Common myeloid progenitor, CD34-positive (primary cell): Measurements from ENCODE around the gene UNKL.

ENCODE experiments used
- CTCF ChIA-PET: fragments of 350-600 bp; sonication (Branson Sonifier 250); formaldehyde crosslinking; loops from one replicate; lab custom pipeline; 2021; ENCODE audit warnings: antibody characterized with exemption; lab: Charles Lee
- POLR2A ChIA-PET: fragments of 350-600 bp; sonication (Branson Sonifier 250); formaldehyde crosslinking; loops from one replicate; lab custom pipeline; 2021; ENCODE audit warnings: antibody characterized with exemption; lab: Charles Lee
- DNase-seq, 3 donors: peaks; one replicate each; pipeline versions ENCODE4 v3.0.0 to v3.0.0-alpha.2; 2013
- H3K27ac ChIP-seq, 2 experiments: 1 replicate in 1 of 2; 2 replicates in 1 of 2; pipeline ENCODE4 v1.7.0; 2013; ENCODE audit warnings: inconsistent platforms in 2 of 2, low read length in 2 of 2, mild to moderate bottlenecking in 2 of 2, low read depth in 1 of 2, moderate library complexity in 1 of 2; ENCODE audit not compliant: severe bottlenecking in 2 of 2, insufficient read depth in 1 of 2, poor library complexity in 1 of 2
- H3K27me3 ChIP-seq, 5 experiments: replicated peaks in 2 of 5; 1 replicate in 3 of 5; 2 replicates in 2 of 5; pipeline versions ENCODE4 v1.6.1 to v1.7.0; 2013; ENCODE audit warnings: low read length in 4 of 5, mild to moderate bottlenecking in 2 of 5, moderate library complexity in 2 of 5, inconsistent platforms in 1 of 5; ENCODE audit not compliant: insufficient read depth in 5 of 5, control insufficient read depth in 4 of 5
- H3K36me3 ChIP-seq, 4 experiments: 1 replicate in 2 of 4; 2 replicates in 2 of 4; pipeline versions ENCODE4 v1.6.1 to v1.7.0; 2013; ENCODE audit warnings: low read length in 3 of 4, control low read depth in 1 of 4, mild to moderate bottlenecking in 1 of 4; ENCODE audit not compliant: control insufficient read depth in 4 of 4, insufficient read depth in 4 of 4
- H3K4me1 ChIP-seq, 4 experiments: 1 replicate in 3 of 4; 2 replicates in 1 of 4; pipeline versions ENCODE4 v1.6.1 to v1.7.1; 2013; ENCODE audit warnings: low read length in 3 of 4, mild to moderate bottlenecking in 3 of 4, control low read depth in 1 of 4, inconsistent platforms in 1 of 4, moderate library complexity in 1 of 4; ENCODE audit not compliant: control insufficient read depth in 4 of 4, insufficient read depth in 4 of 4; ENCODE audit errors: control extremely low read depth in 1 of 4
- H3K4me3 ChIP-seq, 7 experiments: 1 replicate in 4 of 7; 2 replicates in 3 of 7; pipeline versions ENCODE4 v1.5.1 to v1.7.0; 2013; ENCODE audit warnings: mild to moderate bottlenecking in 7 of 7, low read length in 6 of 7, moderate library complexity in 6 of 7, inconsistent platforms in 2 of 7, low read depth in 2 of 7, control low read depth in 1 of 7; ENCODE audit not compliant: insufficient read depth in 4 of 7, control insufficient read depth in 1 of 7; ENCODE audit errors: extremely low read depth in 1 of 7
- H3K9me3 ChIP-seq, 5 experiments: 1 replicate in 4 of 5; 2 replicates in 1 of 5; pipeline versions ENCODE4 v1.6.1 to v1.7.1; 2013; ENCODE audit warnings: low read length in 4 of 5, mild to moderate bottlenecking in 2 of 5, inconsistent platforms in 1 of 5, low read depth in 1 of 5, moderate library complexity in 1 of 5; ENCODE audit not compliant: control insufficient read depth in 4 of 5, insufficient read depth in 2 of 5; ENCODE audit errors: control extremely low read depth in 1 of 5
- WGBS: methylation state at CpG from one replicate; pipeline ENCODE4 v1.1.5; 2013; ENCODE audit not compliant: insufficient coverage; 5-methylcytosine and 5-hydroxymethylcytosine counted together

The UNKL gene

GRCh38 chr16:1367486-1368174 lies 46.9 kb downstream of the UNKL start:
- Histone ChIP-seq H3K36me3 (peaks cover 2 to 69% (median 40%) of the 10 kb centered on the region in 4 experiments), H3K9me3 (no peaks in the 10 kb centered on the region), H3K27ac (no peak overlapping the region), H3K4me3 (no peak overlapping the region), H3K4me1 (no peaks in the 10 kb centered on the region), H3K27me3 (no peaks in the 10 kb centered on the region)
- CTCF ChIA-PET = interaction anchor here (1.2 kb wide), 1 partner anchor 230 kb away, joined by 3 read pairs; no protein-coding TSS in a partner anchor
- 100% methylated on average over 16 of the region's 27 CpGs for WGBS
- DNase-seq = no peak
- POLR2A ChIA-PET = interaction anchor here (1.6 kb wide), 1 partner anchor 12 kb away, joined by 3 read pairs; no protein-coding TSS in a partner anchor

- Histone ChIP-seq H3K4me3 (no peak overlapping the region), H3K27ac (no peak overlapping the region), H3K27me3 (no peaks in the 10 kb centered on the region), H3K9me3 (no peaks in the 10 kb centered on the region), H3K4me1 (no peaks in the 10 kb centered on the region), H3K36me3 (peaks cover 2 to 72% (median 47%) of the 10 kb centered on the region in 4 experiments)
- WGBS = 97% methylated on average over 23 of the region's 24 CpGs
- DNase-seq = no peak
- ChIA-PET POLR2A (interaction anchor here (1.1 to 1.6 kb wide), 2 partner anchors 11 to 13 kb away, joined by 3 read pairs; no protein-coding TSS in a partner anchor), CTCF (interaction anchor here (1.2 kb wide), 1 partner anchor 230 kb away, joined by 3 read pairs; no protein-coding TSS in a partner anchor)
Measured at GRCh38 chr16:1366712-1367299, 47.7 kb downstream of the UNKL start.

- ChIA-PET POLR2A (interaction anchor here (1.1 kb wide), 1 partner anchor 12 kb away, joined by 3 read pairs; no protein-coding TSS in a partner anchor), CTCF (interaction anchor here (1.5 to 1.6 kb wide), 3 partner anchors 10 to 20 kb away, joined by 3 to 5 read pairs (median 4); no protein-coding TSS in a partner anchor)
- no peaks in the 10 kb centered on the region for H3K4me1 ChIP-seq
- no peaks in the 10 kb centered on the region for H3K27me3 ChIP-seq
- no peaks in the 10 kb centered on the region for H3K9me3 ChIP-seq
- no peak overlapping the region for H3K27ac ChIP-seq
- 97% methylated on average over 29 of the region's 29 CpGs for WGBS
- peaks cover 2 to 71% (median 48%) of the 10 kb centered on the region in 4 experiments for H3K36me3 ChIP-seq
- DNase-seq = no peak
- H3K4me3 ChIP-seq = no peak overlapping the region
Measured at GRCh38 chr16:1366060-1366711, 48.3 kb downstream of the UNKL start.

- H3K27ac ChIP-seq = no peak overlapping the region
- WGBS = 96% methylated on average over 19 of the region's 22 CpGs
- CTCF ChIA-PET = interaction anchor here (0.7 to 3.1 kb wide), 12 partner anchors 11 to 181 kb away, joined by 3 to 26 read pairs (median 5); partner anchors contain the start of genes PERCC1 and UNKL
- peaks cover 2 to 74% (median 50%) of the 10 kb centered on the region in 4 experiments for H3K36me3 ChIP-seq
- no peak overlapping the region for H3K4me3 ChIP-seq
- H3K27me3 ChIP-seq = no peaks in the 10 kb centered on the region
- no peaks in the 10 kb centered on the region for H3K4me1 ChIP-seq
- H3K9me3 ChIP-seq = no peaks in the 10 kb centered on the region
- DNase-seq = no peak
- POLR2A ChIA-PET = interaction anchor here (0.6 to 1.6 kb wide), 2 partner anchors 15 to 41 kb away, joined by 3 to 6 read pairs; no protein-coding TSS in a partner anchor
Measured at GRCh38 chr16:1364510-1364909, 50.0 kb downstream of the UNKL start.

- peak; percentile 51 to 75 (median 73) for DNase-seq
- H3K4me3 ChIP-seq = no peak overlapping the region
- POLR2A ChIA-PET = interaction anchor here (1.6 kb wide), 1 partner anchor 16 kb away, joined by 6 read pairs; no protein-coding TSS in a partner anchor
- CTCF ChIA-PET = interaction anchor here (0.8 to 3.1 kb wide), 17 partner anchors 10 to 182 kb away, joined by 3 to 26 read pairs (median 4); partner anchors contain the start of gene UNKL
- H3K9me3 ChIP-seq = no peaks in the 10 kb centered on the region
- no peaks in the 10 kb centered on the region for H3K27me3 ChIP-seq
- H3K36me3 ChIP-seq = peaks cover 2 to 78% (median 53%) of the 10 kb centered on the region in 4 experiments
- 25% methylated on average over 11 of the region's 18 CpGs for WGBS
- no peaks in the 10 kb centered on the region for H3K4me1 ChIP-seq
- H3K27ac ChIP-seq = no peak overlapping the region
Measured at GRCh38 chr16:1363501-1364041, 50.9 kb downstream of the UNKL start.

- ChIA-PET CTCF (interaction anchor here (1.2 to 3.1 kb wide), 13 partner anchors 9 to 175 kb away, joined by 3 to 26 read pairs (median 4); no protein-coding TSS in a partner anchor), POLR2A (interaction anchor here (1.6 kb wide), 1 partner anchor 16 kb away, joined by 6 read pairs; no protein-coding TSS in a partner anchor)
- H3K27me3 ChIP-seq = no peaks in the 10 kb centered on the region
- H3K9me3 ChIP-seq = no peaks in the 10 kb centered on the region
- no peak overlapping the region for H3K27ac ChIP-seq
- DNase-seq = no peak
- WGBS = 95% methylated on average over 7 of the region's 11 CpGs
- H3K4me1 ChIP-seq = no peaks in the 10 kb centered on the region
- no peak overlapping the region for H3K4me3 ChIP-seq
- peaks cover 2 to 75% (median 52%) of the 10 kb centered on the region in 4 experiments for H3K36me3 ChIP-seq
Measured at GRCh38 chr16:1362807-1363206, 51.7 kb downstream of the UNKL start.
